Kidney epithelial cell (primary cell): ENCODE results near the gene DNAJA4. TPM values are rescaled to one million over a fixed set of nuclear protein-coding genes. Genes with fewer than 3 reads are reported as not detected.

Experiments used
- DNase-seq: peaks from one replicate; pipeline ENCODE4 v3.0.0-alpha.2; 2010; ENCODE audit warnings: low read depth
- H3K27me3 ChIP-seq: 2 replicates; pipeline ENCODE4 v1.6.0; 2011; ENCODE audit warnings: low read length; ENCODE audit not compliant: control insufficient read depth, insufficient read depth
- H3K36me3 ChIP-seq: 2 replicates; pipeline ENCODE4 v1.5.1; 2011; ENCODE audit warnings: low read length; ENCODE audit not compliant: control insufficient read depth, insufficient read depth
- H3K4me3 ChIP-seq: 2 replicates; pipeline ENCODE4 v1.5.1; 2011; ENCODE audit warnings: low read depth, mild to moderate bottlenecking, control low read depth, low read length
- CTCF ChIP-seq: IDR thresholded peaks from 2 replicates; pipeline ENCODE4 v1.5.1; 2011; ENCODE audit warnings: mild to moderate bottlenecking, moderate library complexity, low read length, control low read depth, inconsistent platforms; ENCODE audit not compliant: insufficient read depth, poor library complexity, severe bottlenecking
- total RNA-seq: library from RNA; depleted of rRNA; stranded (reverse); fragments of >200 nt; gene quantifications from 2 replicates; pipeline ENCODE4 v1.2.3, GENCODE V29; 2015

The DNAJA4 gene
- total RNA-seq, 1 donor from 2014 or later = 11.0 TPM

- no peak for TF ChIP-seq CTCF
- Histone ChIP-seq H3K36me3 (no peaks in the 10 kb centered on the region), H3K4me3 (no peak overlapping the region), H3K27me3 (no peaks in the 10 kb centered on the region)
- DNase-seq = no peak
These were observed 5.1 kb upstream of the DNAJA4 start for GRCh38 chr15:78259232-78259631.

GRCh38 chr15:78260489-78260888, 3.9 kb upstream of the DNAJA4 start:
- no peak for DNase-seq
- Histone ChIP-seq H3K36me3 (no peaks in the 10 kb centered on the region), H3K27me3 (no peaks in the 10 kb centered on the region), H3K4me3 (no peak overlapping the region)
- no peak for TF ChIP-seq CTCF

- TF ChIP-seq CTCF = no peak
- H3K36me3 ChIP-seq = no peaks in the 10 kb centered on the region
- H3K27me3 ChIP-seq = no peaks in the 10 kb centered on the region
- no peak for DNase-seq
- H3K4me3 ChIP-seq = no peak overlapping the region
These were observed 3.3 kb upstream of the DNAJA4 start for GRCh38 chr15:78261062-78261461.

GRCh38 chr15:78263351-78263781, 996 bp upstream of the DNAJA4 start:
- DNase-seq = no peak
- Histone ChIP-seq H3K36me3 (no peaks in the 10 kb centered on the region), H3K4me3 (no peak overlapping the region), H3K27me3 (no peaks in the 10 kb centered on the region)
- no peak for TF ChIP-seq CTCF

GRCh38 chr15:78263907-78264303, 457 bp upstream of the DNAJA4 start:
- no peak for TF ChIP-seq CTCF
- Histone ChIP-seq H3K4me3 (peak overlapping the region; percentile 48), H3K36me3 (no peaks in the 10 kb centered on the region), H3K27me3 (no peaks in the 10 kb centered on the region)
- DNase-seq = no peak

GRCh38 chr15:78265137-78265460, 737 bp downstream of the DNAJA4 start:
- H3K36me3 ChIP-seq = no peaks in the 10 kb centered on the region
- no peaks in the 10 kb centered on the region for H3K27me3 ChIP-seq
- TF ChIP-seq CTCF = no peak
- H3K4me3 ChIP-seq = peak overlapping the region; percentile 48
- no peak for DNase-seq
